ENCODE data around the gene CACNA1I.

Gene CACNA1I

DNA sequence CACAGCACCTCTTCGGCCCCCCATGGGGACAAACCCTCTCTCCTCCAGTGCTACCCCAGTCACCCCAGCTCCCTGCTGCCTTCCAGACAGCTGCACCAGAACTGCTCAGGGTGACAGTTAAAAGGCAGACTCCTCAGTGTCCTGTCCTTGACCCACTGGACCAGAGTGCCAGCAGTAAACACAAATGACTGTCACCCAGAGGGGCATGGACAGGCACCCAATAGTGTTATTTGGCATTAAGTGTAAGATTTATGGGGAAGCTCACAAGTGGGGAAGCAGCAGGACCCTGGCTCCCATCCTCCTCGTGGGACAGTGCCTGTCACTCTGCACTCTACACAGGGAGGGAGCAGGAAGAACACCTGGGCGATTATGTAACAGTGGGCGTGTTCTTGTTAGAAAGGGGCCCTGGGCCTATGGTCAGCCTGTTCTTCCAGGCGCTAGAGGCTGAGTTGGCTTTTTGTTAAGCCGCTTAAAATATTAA lies 43.0 kb upstream of the CACNA1I start:
- ChIA-PET POLR2A (interaction anchor here (0.6 to 6.1 kb wide), 5 partner anchors 10 to 210 kb away, joined by 3 to 85 read pairs (median 4); partner anchors contain the start of genes MIEF1 and RPL3), CTCF (interaction anchor here (1.0 to 13.7 kb wide), 5 partner anchors 12 to 513 kb away, joined by 3 to 380 read pairs (median 19); partner anchors contain the start of gene APOBEC3C)
- Histone ChIP-seq H3K4me1 (ENCODE audit: control insufficient read depth, insufficient read depth, low read length) (peaks cover 14% of the 10 kb centered on the region), H3K9me3 (ENCODE audit: control insufficient read depth, insufficient read depth, low read depth, low read length) (no peaks in the 10 kb centered on the region), H3K4me3 (ENCODE audit: low read depth, low read length) (no peak overlapping the region), H3K36me3 (ENCODE audit: control insufficient read depth in 2 of 2, insufficient read depth in 1 of 2, low read length in 2 of 2) (peaks cover 11 to 77% of the 10 kb centered on the region in 2 experiments; a peak in 2 of 3 replicates), H3K27ac (ENCODE audit: extremely low read depth, low read depth, low read length) (no peak overlapping the region)
- TF ChIP-seq ZNF670 (tag by site-specific recombination; IDR thresholded peaks at IDR 0.05; ENCODE audit: low read depth) (no peak), ZNF555 (tag by site-specific recombination; conservative IDR thresholded peaks at IDR 0.05) (no peak), ZNF174 (tag by site-specific recombination; IDR thresholded peaks at IDR 0.05) (no peak), KLF10 (tag by site-specific recombination; IDR thresholded peaks at IDR 0.05) (peak; percentile 69; the same call in 1 of the 2 replicates), ZIC2 (tag by site-specific recombination; IDR thresholded peaks at IDR 0.05) (peak; percentile 67), MZF1 (tag by site-specific recombination; IDR thresholded peaks at IDR 0.05; ENCODE audit: borderline replicate concordance) (no peak), KLF9 (tag by site-specific recombination; IDR thresholded peaks at IDR 0.05; ENCODE audit: low read depth) (peak; percentile 57), ZNF23 (tag by site-specific recombination; IDR thresholded peaks at IDR 0.05; ENCODE audit: borderline replicate concordance) (no peak), ZBTB48 (tag by site-specific recombination; IDR thresholded peaks at IDR 0.05) (no peak), WT1 (tag by site-specific recombination; IDR thresholded peaks at IDR 0.05) (no peak), BCL11B (tag by site-specific recombination; IDR thresholded peaks at IDR 0.05; ENCODE audit: low read depth) (0 out of 2 replicates have a peak, but pooled peaks have one; percentile 19), ZNF654 (tag by site-specific recombination; IDR thresholded peaks at IDR 0.05; ENCODE audit: low read depth) (no peak), ZBTB17 (tag by site-specific recombination; IDR thresholded peaks at IDR 0.05) (peak; percentile 70), HOXA7 (CRISPR knock-in tag; IDR thresholded peaks at IDR 0.05; ENCODE audit: borderline replicate concordance) (no peak), SP3 (tag by site-specific recombination; IDR thresholded peaks at IDR 0.05) (no peak), GFI1B (tag by site-specific recombination; IDR thresholded peaks at IDR 0.05) (no peak)
- TF ChIP-seq, protein P1, sequence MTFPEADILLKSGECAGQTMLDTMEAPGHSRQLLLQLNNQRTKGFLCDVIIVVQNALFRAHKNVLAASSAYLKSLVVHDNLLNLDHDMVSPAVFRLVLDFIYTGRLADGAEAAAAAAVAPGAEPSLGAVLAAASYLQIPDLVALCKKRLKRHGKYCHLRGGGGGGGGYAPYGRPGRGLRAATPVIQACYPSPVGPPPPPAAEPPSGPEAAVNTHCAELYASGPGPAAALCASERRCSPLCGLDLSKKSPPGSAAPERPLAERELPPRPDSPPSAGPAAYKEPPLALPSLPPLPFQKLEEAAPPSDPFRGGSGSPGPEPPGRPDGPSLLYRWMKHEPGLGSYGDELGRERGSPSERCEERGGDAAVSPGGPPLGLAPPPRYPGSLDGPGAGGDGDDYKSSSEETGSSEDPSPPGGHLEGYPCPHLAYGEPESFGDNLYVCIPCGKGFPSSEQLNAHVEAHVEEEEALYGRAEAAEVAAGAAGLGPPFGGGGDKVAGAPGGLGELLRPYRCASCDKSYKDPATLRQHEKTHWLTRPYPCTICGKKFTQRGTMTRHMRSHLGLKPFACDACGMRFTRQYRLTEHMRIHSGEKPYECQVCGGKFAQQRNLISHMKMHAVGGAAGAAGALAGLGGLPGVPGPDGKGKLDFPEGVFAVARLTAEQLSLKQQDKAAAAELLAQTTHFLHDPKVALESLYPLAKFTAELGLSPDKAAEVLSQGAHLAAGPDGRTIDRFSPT (tag by site-specific recombination; IDR thresholded peaks at IDR 0.05), result no peak
- TF ChIP-seq, protein P2, sequence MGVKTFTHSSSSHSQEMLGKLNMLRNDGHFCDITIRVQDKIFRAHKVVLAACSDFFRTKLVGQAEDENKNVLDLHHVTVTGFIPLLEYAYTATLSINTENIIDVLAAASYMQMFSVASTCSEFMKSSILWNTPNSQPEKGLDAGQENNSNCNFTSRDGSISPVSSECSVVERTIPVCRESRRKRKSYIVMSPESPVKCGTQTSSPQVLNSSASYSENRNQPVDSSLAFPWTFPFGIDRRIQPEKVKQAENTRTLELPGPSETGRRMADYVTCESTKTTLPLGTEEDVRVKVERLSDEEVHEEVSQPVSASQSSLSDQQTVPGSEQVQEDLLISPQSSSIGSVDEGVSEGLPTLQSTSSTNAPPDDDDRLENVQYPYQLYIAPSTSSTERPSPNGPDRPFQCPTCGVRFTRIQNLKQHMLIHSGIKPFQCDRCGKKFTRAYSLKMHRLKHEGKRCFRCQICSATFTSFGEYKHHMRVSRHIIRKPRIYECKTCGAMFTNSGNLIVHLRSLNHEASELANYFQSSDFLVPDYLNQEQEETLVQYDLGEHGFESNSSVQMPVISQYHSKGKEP (tag by site-specific recombination; IDR thresholded peaks at IDR 0.05), result no peak
- TF ChIP-seq, protein P3, sequence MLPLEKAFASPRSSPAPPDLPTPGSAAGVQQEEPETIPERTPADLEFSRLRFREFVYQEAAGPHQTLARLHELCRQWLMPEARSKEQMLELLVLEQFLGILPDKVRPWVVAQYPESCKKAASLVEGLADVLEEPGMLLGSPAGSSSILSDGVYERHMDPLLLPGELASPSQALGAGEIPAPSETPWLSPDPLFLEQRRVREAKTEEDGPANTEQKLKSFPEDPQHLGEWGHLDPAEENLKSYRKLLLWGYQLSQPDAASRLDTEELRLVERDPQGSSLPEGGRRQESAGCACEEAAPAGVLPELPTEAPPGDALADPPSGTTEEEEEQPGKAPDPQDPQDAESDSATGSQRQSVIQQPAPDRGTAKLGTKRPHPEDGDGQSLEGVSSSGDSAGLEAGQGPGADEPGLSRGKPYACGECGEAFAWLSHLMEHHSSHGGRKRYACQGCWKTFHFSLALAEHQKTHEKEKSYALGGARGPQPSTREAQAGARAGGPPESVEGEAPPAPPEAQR (tag by site-specific recombination; IDR thresholded peaks at IDR 0.05), result no peak
- TF ChIP-seq, protein P4, sequence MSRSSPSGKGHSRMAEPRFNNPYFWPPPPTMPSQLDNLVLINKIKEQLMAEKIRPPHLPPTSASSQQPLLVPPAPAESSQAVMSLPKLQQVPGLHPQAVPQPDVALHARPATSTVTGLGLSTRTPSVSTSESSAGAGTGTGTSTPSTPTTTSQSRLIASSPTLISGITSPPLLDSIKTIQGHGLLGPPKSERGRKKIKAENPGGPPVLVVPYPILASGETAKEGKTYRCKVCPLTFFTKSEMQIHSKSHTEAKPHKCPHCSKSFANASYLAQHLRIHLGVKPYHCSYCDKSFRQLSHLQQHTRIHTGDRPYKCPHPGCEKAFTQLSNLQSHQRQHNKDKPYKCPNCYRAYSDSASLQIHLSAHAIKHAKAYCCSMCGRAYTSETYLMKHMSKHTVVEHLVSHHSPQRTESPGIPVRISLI (tag by site-specific recombination; IDR thresholded peaks at IDR 0.05), result no peak

Data from HEK293 (cell line).